Neuronal stem cell (in vitro differentiated cells): ENCODE measurements around the gene TRIP10.

Source experiments
- DNase-seq: peaks from one replicate; pipeline ENCODE4 v3.0.0-alpha.2; 2013; ENCODE audit warnings: low spot score
- H2AFZ ChIP-seq: one replicate; pipeline ENCODE4 v1.6.1; 2013; ENCODE audit warnings: mild to moderate bottlenecking, low read length, inconsistent platforms
- H2AK5ac ChIP-seq: 2 replicates; pipeline ENCODE4 v1.6.1; 2013; ENCODE audit warnings: low read depth, mild to moderate bottlenecking, inconsistent platforms, low read length, moderate library complexity, mixed read lengths
- H2BK120ac ChIP-seq: 2 replicates; pipeline ENCODE4 v1.6.1; 2013; ENCODE audit warnings: low read depth, mild to moderate bottlenecking, inconsistent platforms, low read length, moderate library complexity, mixed read lengths
- H2BK12ac ChIP-seq: one replicate; pipeline ENCODE4 v1.6.1; 2013; ENCODE audit warnings: low read length, inconsistent platforms
- H2BK15ac ChIP-seq: 2 replicates; pipeline ENCODE4 v1.6.1; 2013; ENCODE audit warnings: mild to moderate bottlenecking, low read length, inconsistent platforms, mixed read lengths
- H2BK5ac ChIP-seq: one replicate; pipeline ENCODE4 v1.6.1; 2013; ENCODE audit warnings: inconsistent platforms, mild to moderate bottlenecking, low read length, moderate library complexity
- H3K14ac ChIP-seq: one replicate; pipeline ENCODE4 v1.6.1; 2013; ENCODE audit warnings: low read length, inconsistent platforms
- H3K18ac ChIP-seq: 2 replicates; pipeline ENCODE4 v1.6.1; 2013; ENCODE audit warnings: low read length, inconsistent platforms
- H3K23ac ChIP-seq: 2 replicates; pipeline ENCODE4 v1.6.1; 2013; ENCODE audit warnings: low read depth, mild to moderate bottlenecking, mixed read lengths, low read length, inconsistent platforms; ENCODE audit not compliant: poor library complexity
- H3K27ac ChIP-seq: replicated peaks from 3 replicates; pipeline ENCODE4 v1.5.1; 2013; ENCODE audit warnings: low read length, inconsistent platforms
- H3K27me3 ChIP-seq, 3 experiments: 2 replicates each; pipeline ENCODE4 v1.6.1; 2013; ENCODE audit warnings: low read length in 3 of 3, mild to moderate bottlenecking in 2 of 3, inconsistent platforms in 1 of 3, low read depth in 1 of 3, mixed read lengths in 1 of 3, moderate library complexity in 1 of 3; ENCODE audit not compliant: control insufficient read depth in 3 of 3, insufficient read depth in 3 of 3
- H3K36me3 ChIP-seq, 2 donors: replicated peaks in 1 of 2; 2 replicates each; pipeline ENCODE4 v1.6.1; 2013; ENCODE audit warnings: low read length in 2 of 2; ENCODE audit not compliant: control insufficient read depth in 2 of 2, insufficient read depth in 2 of 2
- H3K4ac ChIP-seq: 2 replicates; pipeline ENCODE4 v1.6.1; 2013; ENCODE audit warnings: inconsistent platforms, mild to moderate bottlenecking, low read length, moderate library complexity
- H3K4me1 ChIP-seq, 2 donors: 1 replicate in 1 of 2; 2 replicates in 1 of 2; pipeline ENCODE4 v1.6.1; 2013; ENCODE audit warnings: low read length in 2 of 2, low read depth in 1 of 2; ENCODE audit not compliant: control insufficient read depth in 2 of 2, insufficient read depth in 1 of 2
- H3K4me2 ChIP-seq: one replicate; pipeline ENCODE4 v1.6.1; 2013; ENCODE audit warnings: mild to moderate bottlenecking, low read length, inconsistent platforms; ENCODE audit not compliant: insufficient read depth, poor library complexity, severe bottlenecking
- H3K4me3 ChIP-seq, 2 donors: 2 replicates each; pipeline ENCODE4 v1.5.1; 2013; ENCODE audit warnings: low read length in 2 of 2, mild to moderate bottlenecking in 2 of 2, inconsistent platforms in 1 of 2, moderate library complexity in 1 of 2
- H3K79me1 ChIP-seq: one replicate; pipeline ENCODE4 v1.6.1; 2013; ENCODE audit warnings: low read depth, mild to moderate bottlenecking, inconsistent platforms, low read length, moderate library complexity
- H3K9ac ChIP-seq: one replicate; pipeline ENCODE4 v1.6.1; 2013; ENCODE audit warnings: mild to moderate bottlenecking, low read depth, low read length, inconsistent platforms; ENCODE audit not compliant: poor library complexity
- H3K9me3 ChIP-seq, 2 donors: replicated peaks in 1 of 2; 2 replicates each; pipeline versions ENCODE3 to v1.6.1; 2013; ENCODE audit warnings: low read length in 2 of 2, mild to moderate bottlenecking in 2 of 2, inconsistent platforms in 1 of 2, low read depth in 1 of 2, mixed read lengths in 1 of 2, moderate library complexity in 1 of 2; ENCODE audit not compliant: control insufficient read depth in 2 of 2, insufficient read depth in 1 of 2
- H4K8ac ChIP-seq: one replicate; pipeline ENCODE4 v1.6.1; 2013; ENCODE audit warnings: low read depth, mild to moderate bottlenecking, inconsistent platforms, low read length, moderate library complexity
- H4K91ac ChIP-seq: one replicate; pipeline ENCODE4 v1.6.1; 2013; ENCODE audit warnings: low read length, low read depth, mild to moderate bottlenecking, inconsistent platforms; ENCODE audit not compliant: poor library complexity
- WGBS, 2 donors: extraction: QIAGEN DNeasy Blood & Tissue Kit; methylation state at CpG; one replicate each; pipeline ENCODE4 v1.1.7; 2013; ENCODE audit warnings: missing lambda C conversion rate in 2 of 2, mixed read lengths in 1 of 2; ENCODE audit not compliant: insufficient read length in 2 of 2, insufficient replicate concordance in 1 of 2; ENCODE audit errors: extremely low coverage in 2 of 2; 5-methylcytosine and 5-hydroxymethylcytosine counted together

Gene TRIP10

GRCh38 chr19:6790194-6791128 lies 51.0 kb downstream of the TRIP10 start:
- Histone ChIP-seq H2BK15ac (no peak overlapping the region), H3K9me3 (peaks cover 8 to 11% of the 10 kb centered on the region in 2 donors), H3K27me3 (no peaks in the 10 kb centered on the region), H3K9ac (no peak overlapping the region), H2AK5ac (no peak overlapping the region), H3K18ac (no peak overlapping the region), H2AFZ (no peak overlapping the region), H4K91ac (no peak overlapping the region), H3K4ac (no peak overlapping the region), H2BK120ac (no peak overlapping the region), H3K4me3 (no peak overlapping the region), H3K27ac (no peak overlapping the region), H3K36me3 (no peaks in the 10 kb centered on the region), H2BK12ac (no peak overlapping the region), H3K4me2 (no peak overlapping the region), H3K23ac (no peak overlapping the region), H2BK5ac (no peak overlapping the region), H3K79me1 (peaks cover 1% of the 10 kb centered on the region), H3K14ac (no peak overlapping the region), H4K8ac (no peak overlapping the region), H3K4me1 (no peaks in the 10 kb centered on the region)
- no peak for DNase-seq
- no CpG with 5 or more reads among the region's 5 CpGs for WGBS, 2 donors

GRCh38 chr19:6791237-6791636 lies 51.8 kb downstream of the TRIP10 start:
- peaks cover 0 to 2% (median 0%) of the 10 kb centered on the region in 3 experiments for H3K27me3 ChIP-seq
- no peak for DNase-seq
- H3K9ac ChIP-seq: no peak overlapping the region
- H3K14ac ChIP-seq: no peak overlapping the region
- H2BK15ac ChIP-seq: no peak overlapping the region
- no peak overlapping the region for H3K27ac ChIP-seq
- H3K4me1 ChIP-seq: no peaks in the 10 kb centered on the region
- no peak overlapping the region for H3K4me2 ChIP-seq
- no peak overlapping the region for H2BK120ac ChIP-seq
- H3K23ac ChIP-seq: no peak overlapping the region
- no CpG with 5 or more reads among the region's 6 CpGs for WGBS, 2 donors
- no peak overlapping the region for H3K4ac ChIP-seq
- H4K91ac ChIP-seq: no peak overlapping the region
- no peaks in the 10 kb centered on the region for H3K36me3 ChIP-seq
- no peak overlapping the region for H3K4me3 ChIP-seq
- H3K18ac ChIP-seq: no peak overlapping the region
- no peak overlapping the region for H2BK5ac ChIP-seq
- H2AK5ac ChIP-seq: no peak overlapping the region
- H3K79me1 ChIP-seq: peaks cover 1% of the 10 kb centered on the region
- H2BK12ac ChIP-seq: no peak overlapping the region
- H4K8ac ChIP-seq: no peak overlapping the region
- H3K9me3 ChIP-seq: peaks cover 8 to 11% of the 10 kb centered on the region in 2 donors
- no peak overlapping the region for H2AFZ ChIP-seq

GRCh38 chr19:6793411-6793810 lies 53.9 kb downstream of the TRIP10 start:
- Histone ChIP-seq H2BK15ac (no peak overlapping the region), H3K18ac (no peak overlapping the region), H3K4me2 (no peak overlapping the region), H2AK5ac (no peak overlapping the region), H2AFZ (no peak overlapping the region), H3K4ac (no peak overlapping the region), H3K9ac (no peak overlapping the region), H3K79me1 (peaks cover 1% of the 10 kb centered on the region), H3K14ac (no peak overlapping the region), H3K4me1 (no peaks in the 10 kb centered on the region), H3K4me3 (no peak overlapping the region), H2BK12ac (no peak overlapping the region), H3K27me3 (peaks cover 0 to 3% (median 0%) of the 10 kb centered on the region in 3 experiments), H4K8ac (no peak overlapping the region), H3K23ac (no peak overlapping the region), H3K27ac (no peak overlapping the region), H3K9me3 (peaks cover 8 to 11% of the 10 kb centered on the region in 2 donors), H4K91ac (no peak overlapping the region), H2BK5ac (no peak overlapping the region), H3K36me3 (no peaks in the 10 kb centered on the region), H2BK120ac (no peak overlapping the region)
- DNase-seq: no peak
- no CpG with 5 or more reads among the region's 4 CpGs for WGBS, 2 donors

GRCh38 chr19:6793973-6794372 lies 54.5 kb downstream of the TRIP10 start:
- no peak overlapping the region for H2BK15ac ChIP-seq
- no peak for DNase-seq
- H4K8ac ChIP-seq: no peak overlapping the region
- H3K4me3 ChIP-seq: no peak overlapping the region
- WGBS, 2 donors: no CpG with 5 or more reads among the region's 5 CpGs
- H2AK5ac ChIP-seq: no peak overlapping the region
- no peak overlapping the region for H3K27ac ChIP-seq
- no peak overlapping the region for H2BK5ac ChIP-seq
- no peak overlapping the region for H3K14ac ChIP-seq
- no peak overlapping the region for H4K91ac ChIP-seq
- no peak overlapping the region for H3K9ac ChIP-seq
- H3K79me1 ChIP-seq: peaks cover 1% of the 10 kb centered on the region
- peaks cover 8 to 11% of the 10 kb centered on the region in 2 donors for H3K9me3 ChIP-seq
- no peak overlapping the region for H2BK120ac ChIP-seq
- no peak overlapping the region for H3K23ac ChIP-seq
- no peak overlapping the region for H3K4ac ChIP-seq
- no peak overlapping the region for H2AFZ ChIP-seq
- no peaks in the 10 kb centered on the region for H3K4me1 ChIP-seq
- no peaks in the 10 kb centered on the region for H3K36me3 ChIP-seq
- H3K27me3 ChIP-seq: peaks cover 0 to 3% (median 0%) of the 10 kb centered on the region in 3 experiments
- no peak overlapping the region for H3K4me2 ChIP-seq
- no peak overlapping the region for H3K18ac ChIP-seq
- no peak overlapping the region for H2BK12ac ChIP-seq
